Measurements from ENCODE around the gene CHST1.

GRCh38 chr11:45654231-45655011 is 11.0 kb downstream of the CHST1 start:
- TF ChIP-seq, protein P1, sequence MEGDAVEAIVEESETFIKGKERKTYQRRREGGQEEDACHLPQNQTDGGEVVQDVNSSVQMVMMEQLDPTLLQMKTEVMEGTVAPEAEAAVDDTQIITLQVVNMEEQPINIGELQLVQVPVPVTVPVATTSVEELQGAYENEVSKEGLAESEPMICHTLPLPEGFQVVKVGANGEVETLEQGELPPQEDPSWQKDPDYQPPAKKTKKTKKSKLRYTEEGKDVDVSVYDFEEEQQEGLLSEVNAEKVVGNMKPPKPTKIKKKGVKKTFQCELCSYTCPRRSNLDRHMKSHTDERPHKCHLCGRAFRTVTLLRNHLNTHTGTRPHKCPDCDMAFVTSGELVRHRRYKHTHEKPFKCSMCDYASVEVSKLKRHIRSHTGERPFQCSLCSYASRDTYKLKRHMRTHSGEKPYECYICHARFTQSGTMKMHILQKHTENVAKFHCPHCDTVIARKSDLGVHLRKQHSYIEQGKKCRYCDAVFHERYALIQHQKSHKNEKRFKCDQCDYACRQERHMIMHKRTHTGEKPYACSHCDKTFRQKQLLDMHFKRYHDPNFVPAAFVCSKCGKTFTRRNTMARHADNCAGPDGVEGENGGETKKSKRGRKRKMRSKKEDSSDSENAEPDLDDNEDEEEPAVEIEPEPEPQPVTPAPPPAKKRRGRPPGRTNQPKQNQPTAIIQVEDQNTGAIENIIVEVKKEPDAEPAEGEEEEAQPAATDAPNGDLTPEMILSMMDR (IDR thresholded peaks at IDR 0.05; ENCODE audit: insufficient read depth, low read length): no peak
- TF ChIP-seq, protein P2, sequence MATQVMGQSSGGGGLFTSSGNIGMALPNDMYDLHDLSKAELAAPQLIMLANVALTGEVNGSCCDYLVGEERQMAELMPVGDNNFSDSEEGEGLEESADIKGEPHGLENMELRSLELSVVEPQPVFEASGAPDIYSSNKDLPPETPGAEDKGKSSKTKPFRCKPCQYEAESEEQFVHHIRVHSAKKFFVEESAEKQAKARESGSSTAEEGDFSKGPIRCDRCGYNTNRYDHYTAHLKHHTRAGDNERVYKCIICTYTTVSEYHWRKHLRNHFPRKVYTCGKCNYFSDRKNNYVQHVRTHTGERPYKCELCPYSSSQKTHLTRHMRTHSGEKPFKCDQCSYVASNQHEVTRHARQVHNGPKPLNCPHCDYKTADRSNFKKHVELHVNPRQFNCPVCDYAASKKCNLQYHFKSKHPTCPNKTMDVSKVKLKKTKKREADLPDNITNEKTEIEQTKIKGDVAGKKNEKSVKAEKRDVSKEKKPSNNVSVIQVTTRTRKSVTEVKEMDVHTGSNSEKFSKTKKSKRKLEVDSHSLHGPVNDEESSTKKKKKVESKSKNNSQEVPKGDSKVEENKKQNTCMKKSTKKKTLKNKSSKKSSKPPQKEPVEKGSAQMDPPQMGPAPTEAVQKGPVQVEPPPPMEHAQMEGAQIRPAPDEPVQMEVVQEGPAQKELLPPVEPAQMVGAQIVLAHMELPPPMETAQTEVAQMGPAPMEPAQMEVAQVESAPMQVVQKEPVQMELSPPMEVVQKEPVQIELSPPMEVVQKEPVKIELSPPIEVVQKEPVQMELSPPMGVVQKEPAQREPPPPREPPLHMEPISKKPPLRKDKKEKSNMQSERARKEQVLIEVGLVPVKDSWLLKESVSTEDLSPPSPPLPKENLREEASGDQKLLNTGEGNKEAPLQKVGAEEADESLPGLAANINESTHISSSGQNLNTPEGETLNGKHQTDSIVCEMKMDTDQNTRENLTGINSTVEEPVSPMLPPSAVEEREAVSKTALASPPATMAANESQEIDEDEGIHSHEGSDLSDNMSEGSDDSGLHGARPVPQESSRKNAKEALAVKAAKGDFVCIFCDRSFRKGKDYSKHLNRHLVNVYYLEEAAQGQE (IDR thresholded peaks at IDR 0.05; ENCODE audit: insufficient replicate concordance, low read depth): no peak
- TF ChIP-seq POLR2AphosphoS5 (IDR thresholded peaks at IDR 0.05; ENCODE audit: low read depth): no peak
